GM18507 (cell line): Measurements from ENCODE around the gene LY6G6C.

ENCODE experiments used
- DNase-seq: peaks from one replicate; pipeline ENCODE4 v3.0.0; 2011; ENCODE audit warnings: low read depth; ENCODE audit not compliant: insufficient read length; ENCODE audit errors: extremely low spot score
- FAIRE-seq: peaks from 2 replicates; lab custom pipeline; 2011; peaks lifted over from hg19 to GRCh38; lab: Jason Lieb, UNC

LY6G6C gene

GRCh38 chr6:31689249-31690110, 32.1 kb downstream of the LY6G6C start:
- FAIRE-seq (no peak), DNase-seq (no peak)

DNA sequence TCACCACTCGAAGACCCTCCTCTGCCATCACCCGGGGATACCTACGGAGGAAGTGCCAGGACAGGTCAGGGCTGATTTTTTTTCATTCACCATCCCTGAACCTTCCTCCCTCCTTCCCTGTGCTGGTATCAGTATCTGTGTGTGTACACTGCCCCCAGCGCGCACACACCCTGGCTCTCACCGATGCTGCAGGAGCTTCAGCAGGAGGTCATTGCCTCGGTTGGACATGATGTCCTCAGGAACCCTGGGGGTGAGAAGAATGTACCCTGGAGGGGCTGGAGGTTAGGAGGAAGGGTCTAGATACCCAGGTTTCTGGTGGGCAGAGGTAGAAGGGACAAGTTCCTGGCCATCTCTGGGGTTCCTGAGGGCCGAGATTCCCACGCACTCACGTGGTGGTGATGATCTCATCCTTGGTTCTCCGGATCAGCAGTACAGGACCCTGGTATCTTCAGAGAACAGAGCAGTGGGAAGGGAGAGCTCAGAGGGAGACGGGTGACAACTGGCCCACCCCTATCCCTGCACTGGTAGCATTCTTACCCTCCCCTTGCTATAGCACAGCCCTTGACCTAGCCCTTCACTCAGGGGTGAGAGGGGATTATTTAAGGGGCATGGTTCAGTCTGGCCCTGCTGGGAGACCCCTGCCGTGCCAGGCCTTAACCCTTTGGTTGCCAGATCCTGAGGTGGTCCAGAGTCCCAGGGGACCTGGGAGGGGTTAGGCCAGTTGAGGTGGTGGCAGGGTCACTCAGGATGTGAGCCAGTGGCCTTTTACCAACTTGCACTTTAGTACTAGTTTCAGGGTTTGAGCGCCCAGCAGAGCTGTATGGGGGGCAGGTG, 33.5 kb downstream of the LY6G6C start:
- DNase-seq (no peak), FAIRE-seq (no peak)

GRCh38 chr6:31687321-31687720, 34.2 kb downstream of the LY6G6C start:
- DNase-seq, result no peak
- no peak for FAIRE-seq

GRCh38 chr6:31686483-31686882, 35.1 kb downstream of the LY6G6C start:
- DNase-seq (no peak), FAIRE-seq (no peak)

- FAIRE-seq, result no peak
- DNase-seq, result no peak
Measured at GRCh38 chr6:31683591-31683990, 38.0 kb downstream of the LY6G6C start.

GRCh38 chr6:31681135-31681671, 40.3 kb downstream of the LY6G6C start:
- DNase-seq, result no peak
- peak; percentile 50 for FAIRE-seq

- FAIRE-seq (peak; percentile 87), DNase-seq (peak; percentile 60)
Measured at GRCh38 chr6:31680226-31681134, 41.1 kb downstream of the LY6G6C start, which contains the start of gene LY6G5C. LY6G5C (minus strand) TSS chr6:31681067; CDS start chr6:31680373, 694 bp downstream.

DNA sequence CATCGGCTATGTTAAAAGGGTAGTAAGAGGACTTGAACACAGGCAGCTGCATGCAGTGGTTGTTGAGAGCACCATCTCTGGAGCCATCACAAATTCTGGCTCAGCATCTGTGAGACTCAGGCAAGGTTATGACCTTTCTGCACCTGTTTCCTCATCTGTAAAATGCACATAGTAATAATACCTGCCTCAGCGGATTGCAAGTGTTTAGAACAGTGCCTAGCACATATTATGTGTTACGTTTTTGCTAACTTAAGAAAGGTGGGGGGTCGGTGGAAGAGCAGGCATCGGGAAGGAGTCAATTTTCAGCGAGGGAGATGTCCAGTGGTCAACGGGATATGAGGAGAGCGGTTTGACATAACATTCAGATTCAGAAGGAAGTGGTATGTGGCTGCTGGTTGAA, 43.6 kb downstream of the LY6G6C start:
- DNase-seq, result no peak
- FAIRE-seq, result no peak

DNA sequence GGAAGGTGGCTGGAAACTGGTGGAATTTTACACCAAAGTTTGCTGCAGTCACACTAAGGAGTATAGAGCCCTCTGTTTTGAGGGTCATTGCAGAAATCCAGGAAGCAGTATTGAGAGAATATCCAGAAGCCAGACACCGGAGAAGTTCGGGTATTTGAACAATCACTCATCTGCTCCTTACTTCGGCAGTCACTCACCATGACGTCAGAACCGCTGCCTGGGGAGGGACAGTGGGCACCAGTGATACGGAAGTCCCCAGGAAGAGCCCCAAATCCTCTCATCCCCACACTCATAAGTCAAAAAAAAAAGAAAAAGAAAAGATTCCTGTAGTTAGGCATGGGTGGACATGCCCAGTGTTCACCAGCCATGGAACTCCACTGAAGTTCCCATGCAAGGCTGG, 44.6 kb downstream of the LY6G6C start:
- FAIRE-seq (no peak), DNase-seq (no peak)

- FAIRE-seq (no peak), DNase-seq (no peak)
Measured at GRCh38 chr6:31676322-31676903, 45.1 kb downstream of the LY6G6C start.

GRCh38 chr6:31669676-31670075, 51.9 kb downstream of the LY6G6C start, which contains the start of gene LY6G5B:
LY6G5B (plus strand) TSS chr6:31669976; CDS start chr6:31670951, 975 bp downstream.
- no peak for FAIRE-seq
- DNase-seq, result no peak
